Sigmoid colon (tissue), 4 donors: ENCODE results near the gene CCDC142.

Experiments used
- EP300 ChIP-seq, 4 donors: sonication (generic); formaldehyde crosslinking; IDR thresholded peaks; one replicate each; pipeline ENCODE4 v1.6.1; 2017; ENCODE audit warnings: antibody characterized with exemption in 4 of 4
- POLR2A ChIP-seq, 2 donors: fragments of 450-650 bp; IDR thresholded peaks; one replicate each; pipeline ENCODE4 v1.6.1; 2016; ENCODE audit warnings: antibody characterized with exemption in 2 of 2, mild to moderate bottlenecking in 2 of 2, moderate library complexity in 2 of 2
- POLR2AphosphoS5 ChIP-seq, 4 donors: sonication (generic); formaldehyde crosslinking; IDR thresholded peaks; one replicate each; pipeline ENCODE4 v1.6.1; 2017; ENCODE audit warnings: antibody characterized with exemption in 4 of 4
- TF ChIP-seq, protein P1 (sequence below), 4 experiments: fragments of 450-650 bp in 3 of 4; fragments of 200-600 bp in 1 of 4; IDR thresholded peaks; one replicate each; pipeline ENCODE4 v1.5.1; 2016 to 2019; ENCODE audit warnings: antibody characterized with exemption in 4 of 4, mild to moderate bottlenecking in 3 of 4, moderate library complexity in 2 of 4

DNA sequence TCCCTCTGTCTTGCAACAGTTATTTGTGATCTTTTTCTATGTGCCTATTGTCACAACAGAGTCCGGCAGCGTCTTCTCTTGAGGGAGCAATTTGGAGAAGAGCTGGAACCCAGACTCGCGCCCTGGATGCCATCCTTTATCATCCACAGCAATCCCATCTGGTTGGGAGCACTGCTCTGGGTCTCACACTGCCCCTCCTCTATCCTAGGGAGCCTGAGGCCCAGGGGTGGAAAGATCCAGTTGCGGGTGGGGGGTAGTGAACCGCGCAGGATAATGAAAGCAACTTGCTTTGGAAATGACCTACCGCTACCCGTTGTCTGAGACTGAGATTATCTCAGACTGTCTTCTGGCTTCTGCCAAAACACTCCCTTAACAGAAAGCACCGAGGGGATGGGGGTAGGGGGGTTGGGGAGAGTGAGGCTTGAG lies 23.8 kb downstream of the CCDC142 start:
- TF ChIP-seq, protein P1, sequence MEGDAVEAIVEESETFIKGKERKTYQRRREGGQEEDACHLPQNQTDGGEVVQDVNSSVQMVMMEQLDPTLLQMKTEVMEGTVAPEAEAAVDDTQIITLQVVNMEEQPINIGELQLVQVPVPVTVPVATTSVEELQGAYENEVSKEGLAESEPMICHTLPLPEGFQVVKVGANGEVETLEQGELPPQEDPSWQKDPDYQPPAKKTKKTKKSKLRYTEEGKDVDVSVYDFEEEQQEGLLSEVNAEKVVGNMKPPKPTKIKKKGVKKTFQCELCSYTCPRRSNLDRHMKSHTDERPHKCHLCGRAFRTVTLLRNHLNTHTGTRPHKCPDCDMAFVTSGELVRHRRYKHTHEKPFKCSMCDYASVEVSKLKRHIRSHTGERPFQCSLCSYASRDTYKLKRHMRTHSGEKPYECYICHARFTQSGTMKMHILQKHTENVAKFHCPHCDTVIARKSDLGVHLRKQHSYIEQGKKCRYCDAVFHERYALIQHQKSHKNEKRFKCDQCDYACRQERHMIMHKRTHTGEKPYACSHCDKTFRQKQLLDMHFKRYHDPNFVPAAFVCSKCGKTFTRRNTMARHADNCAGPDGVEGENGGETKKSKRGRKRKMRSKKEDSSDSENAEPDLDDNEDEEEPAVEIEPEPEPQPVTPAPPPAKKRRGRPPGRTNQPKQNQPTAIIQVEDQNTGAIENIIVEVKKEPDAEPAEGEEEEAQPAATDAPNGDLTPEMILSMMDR (IDR thresholded peaks at IDR 0.05): no peak
- no peak for TF ChIP-seq EP300 (IDR thresholded peaks at IDR 0.05)
- TF ChIP-seq POLR2AphosphoS5 (IDR thresholded peaks at IDR 0.05): no peak
- TF ChIP-seq POLR2A (IDR thresholded peaks at IDR 0.05): no peak
